H1 (cell line): Measurements from ENCODE around the gene TMEM178B. TPM values are rescaled to one million over a fixed set of nuclear protein-coding genes. Genes with fewer than 3 reads are reported as not detected.

Source experiments
- CTCF ChIA-PET: fragments of 300-600 bp; sonication (Branson Sonifier 250); formaldehyde crosslinking; loops from one replicate; lab custom pipeline; 2021; ENCODE audit not compliant: partially characterized antibody; lab: Charles Lee
- POLR2A ChIA-PET: fragments of 300-600 bp; sonication (Branson Sonifier 250); formaldehyde crosslinking; loops from one replicate; lab custom pipeline; 2021; ENCODE audit warnings: inconsistent platforms; ENCODE audit not compliant: partially characterized antibody; lab: Charles Lee
- DNase-seq, 2 experiments: peaks; one replicate each; pipeline versions ENCODE4 v3.0.0 to v3.0.0-alpha.2; 2010 to 2022; ENCODE audit warnings: low spot score in 2 of 2, low read depth in 1 of 2, mixed read lengths in 1 of 2
- FAIRE-seq: peaks from 2 replicates; lab custom pipeline; 2011; peaks lifted over from hg19 to GRCh38; lab: Jason Lieb, UNC
- H2AFZ ChIP-seq: 2 replicates; pipeline ENCODE4 v1.8.1; 2012; ENCODE audit warnings: low read length, inconsistent platforms
- H2AK5ac ChIP-seq: 2 replicates; pipeline ENCODE4 v1.6.1; 2013; ENCODE audit warnings: low read depth, low read length
- H2BK120ac ChIP-seq: replicated peaks from 2 replicates; pipeline ENCODE3; 2013; ENCODE audit warnings: low read depth, low read length, inconsistent platforms
- H2BK12ac ChIP-seq: 2 replicates; pipeline ENCODE4 v1.6.1; 2013; ENCODE audit warnings: low read depth, low read length
- H2BK15ac ChIP-seq: 2 replicates; pipeline ENCODE4 v1.6.1; 2013; ENCODE audit warnings: low read length
- H2BK20ac ChIP-seq: 2 replicates; pipeline ENCODE4 v1.6.1; 2013; ENCODE audit warnings: low read length
- H2BK5ac ChIP-seq: 2 replicates; pipeline ENCODE4 v1.6.1; 2013; ENCODE audit warnings: low read depth, low read length
- H3K14ac ChIP-seq: 2 replicates; pipeline ENCODE4 v1.6.1; 2013; ENCODE audit warnings: inconsistent platforms; ENCODE audit not compliant: insufficient read length
- H3K18ac ChIP-seq: 2 replicates; pipeline ENCODE4 v1.6.1; 2013; ENCODE audit warnings: low read length; ENCODE audit errors: extremely low read depth
- H3K23ac ChIP-seq: 2 replicates; pipeline ENCODE4 v1.6.1; 2013; ENCODE audit warnings: inconsistent platforms; ENCODE audit not compliant: insufficient read length
- H3K23me2 ChIP-seq: 2 replicates; pipeline ENCODE4 v1.6.1; 2013; ENCODE audit warnings: low read depth, low read length
- H3K27ac ChIP-seq: 2 replicates; pipeline ENCODE4 v1.6.1; 2011; ENCODE audit warnings: low read depth, low read length, inconsistent platforms
- H3K27me3 ChIP-seq, 4 experiments: replicated peaks in 1 of 4; 1 replicate in 1 of 4; 2 replicates in 3 of 4; pipeline versions ENCODE4 v1.6.1 to v1.8.1; 2011 to 2013; ENCODE audit warnings: low read length in 3 of 4, mild to moderate bottlenecking in 3 of 4, inconsistent platforms in 2 of 4, mixed read lengths in 2 of 4, moderate library complexity in 1 of 4; ENCODE audit not compliant: control insufficient read depth in 3 of 4, insufficient read depth in 3 of 4; ENCODE audit errors: extremely low read depth in 1 of 4
- H3K36me3 ChIP-seq, 4 experiments: 2 replicates each; pipeline versions ENCODE4 v1.6.1 to v1.8.1; 2011 to 2013; ENCODE audit warnings: mild to moderate bottlenecking in 4 of 4, low read length in 3 of 4, moderate library complexity in 2 of 4, control low read depth in 1 of 4, inconsistent platforms in 1 of 4; ENCODE audit not compliant: insufficient read depth in 4 of 4, control insufficient read depth in 2 of 4
- H3K4ac ChIP-seq: replicated peaks from 2 replicates; pipeline ENCODE3; 2013; ENCODE audit warnings: low read length, low read depth, mixed read lengths, inconsistent platforms; ENCODE audit not compliant: insufficient read length
- H3K4me1 ChIP-seq, 4 experiments: replicated peaks in 1 of 4; 1 replicate in 1 of 4; 2 replicates in 3 of 4; pipeline versions ENCODE4 v1.6.1 to v1.8.1; 2011 to 2013; ENCODE audit warnings: low read length in 3 of 4, inconsistent platforms in 2 of 4, mixed read lengths in 1 of 4; ENCODE audit not compliant: insufficient read depth in 4 of 4, control insufficient read depth in 3 of 4
- H3K4me2 ChIP-seq, 2 experiments: 2 replicates each; pipeline versions ENCODE4 v1.6.1 to v1.8.1; 2011 to 2013; ENCODE audit warnings: low read depth in 2 of 2, low read length in 2 of 2, control low read depth in 1 of 2, inconsistent platforms in 1 of 2, mild to moderate bottlenecking in 1 of 2; ENCODE audit not compliant: insufficient read depth in 1 of 2
- H3K4me3 ChIP-seq, 4 experiments: fragments of 200-600, 300-600 bp in 1 of 4; sonication (generic), shearing (Covaris generic), sonication (Bioruptor Twin) in 1 of 4; 2 replicates each; pipeline versions ENCODE4 v1.5.1 to v1.8.1; 2011 to 2016; ENCODE audit warnings: low read length in 4 of 4, low read depth in 3 of 4, control low read depth in 2 of 4, inconsistent platforms in 2 of 4, mild to moderate bottlenecking in 2 of 4, mixed read lengths in 1 of 4, moderate library complexity in 1 of 4; ENCODE audit not compliant: insufficient read depth in 2 of 4; ENCODE audit errors: extremely low read depth in 1 of 4
- H3K56ac ChIP-seq: replicated peaks from 2 replicates; pipeline ENCODE3; 2013; ENCODE audit warnings: low read depth, mild to moderate bottlenecking, mixed read lengths, low read length, inconsistent platforms; ENCODE audit not compliant: insufficient read length
- H3K79me1 ChIP-seq: 2 replicates; pipeline ENCODE4 v1.6.1; 2013; ENCODE audit warnings: low read depth, low read length, control low read depth
- H3K79me2 ChIP-seq, 2 experiments: 2 replicates each; pipeline versions ENCODE4 v1.6.1 to v1.8.1; 2012 to 2013; ENCODE audit warnings: low read length in 2 of 2, mild to moderate bottlenecking in 2 of 2, inconsistent platforms in 1 of 2; ENCODE audit not compliant: insufficient read depth in 2 of 2, control insufficient read depth in 1 of 2
- H3K9ac ChIP-seq, 4 experiments: replicated peaks in 1 of 4; 1 replicate in 1 of 4; 2 replicates in 3 of 4; pipeline versions ENCODE4 v1.6.1 to v1.8.1; 2011 to 2013; ENCODE audit warnings: low read depth in 3 of 4, low read length in 3 of 4, control low read depth in 2 of 4, mild to moderate bottlenecking in 2 of 4, moderate library complexity in 2 of 4, inconsistent platforms in 1 of 4; ENCODE audit errors: extremely low read depth in 1 of 4
- H3K9me3 ChIP-seq, 2 experiments: 2 replicates each; pipeline versions ENCODE4 v1.6.1 to v1.8.1; 2012 to 2013; ENCODE audit warnings: mild to moderate bottlenecking in 2 of 2, moderate library complexity in 2 of 2, control low read depth in 1 of 2, inconsistent platforms in 1 of 2, low read depth in 1 of 2, low read length in 1 of 2, mixed read lengths in 1 of 2; ENCODE audit not compliant: insufficient read depth in 2 of 2
- H4K20me1 ChIP-seq, 2 experiments: replicated peaks in 1 of 2; 2 replicates each; pipeline versions ENCODE3 to v1.8.1; 2011 to 2013; ENCODE audit warnings: inconsistent platforms in 2 of 2, low read length in 2 of 2, mild to moderate bottlenecking in 1 of 2; ENCODE audit not compliant: insufficient read depth in 2 of 2, control insufficient read depth in 1 of 2
- H4K5ac ChIP-seq: 2 replicates; pipeline ENCODE4 v1.6.1; 2013; ENCODE audit warnings: low read length, low read depth, mixed read lengths, inconsistent platforms; ENCODE audit not compliant: insufficient read length
- H4K8ac ChIP-seq: 2 replicates; pipeline ENCODE4 v1.8.0; 2013; ENCODE audit warnings: mild to moderate bottlenecking, moderate library complexity, low read length, inconsistent platforms; ENCODE audit not compliant: insufficient read depth; ENCODE audit errors: extremely low read depth
- H4K91ac ChIP-seq: replicated peaks from 2 replicates; pipeline ENCODE3; 2013; ENCODE audit warnings: low read length, mixed read lengths, inconsistent platforms; ENCODE audit not compliant: insufficient read length
- BCL11A ChIP-seq, 2 experiments: IDR thresholded peaks; one replicate each; pipeline ENCODE4 v1.6.1; 2011; ENCODE audit warnings: low read depth in 2 of 2, low read length in 2 of 2, mild to moderate bottlenecking in 2 of 2
- BRCA1 ChIP-seq: IDR thresholded peaks from 2 replicates; pipeline ENCODE4 v1.6.1; 2012; ENCODE audit warnings: low read depth, low read length, improper control_type of control experiment
- CTCF ChIP-seq, 3 experiments: IDR thresholded peaks; 1 replicate in 2 of 3; 2 replicates in 1 of 3; pipeline versions ENCODE4 v1.5.1 to v1.6.1; 2011; ENCODE audit warnings: low read length in 3 of 3, mild to moderate bottlenecking in 3 of 3, inconsistent platforms in 2 of 3, low read depth in 1 of 3, moderate library complexity in 1 of 3; ENCODE audit not compliant: insufficient read depth in 1 of 3; ENCODE audit errors: control extremely low read depth in 1 of 3
- FOSL1 ChIP-seq: IDR thresholded peaks from 2 replicates; pipeline ENCODE4 v1.6.1; 2011; ENCODE audit warnings: mild to moderate bottlenecking, low read depth, low read length, moderate library complexity; ENCODE audit not compliant: insufficient read depth
- HDAC2 ChIP-seq, 2 experiments: fragments of 300-600 bp in 1 of 2; sonication (generic) in 1 of 2; IDR thresholded peaks; 2 replicates each; pipeline ENCODE4 v1.6.1; 2011 to 2012; ENCODE audit warnings: low read depth in 2 of 2, low read length in 2 of 2, mild to moderate bottlenecking in 2 of 2, moderate library complexity in 2 of 2, borderline replicate concordance in 1 of 2, inconsistent platforms in 1 of 2
- JUND ChIP-seq: IDR thresholded peaks from 2 replicates; pipeline ENCODE4 v1.6.1; 2011; ENCODE audit warnings: mild to moderate bottlenecking, improper control_type of control experiment, low read length
- KDM1A ChIP-seq: fragments of 200-600, 300-600 bp; sonication (generic); IDR thresholded peaks from 2 replicates; pipeline ENCODE4 v1.7.1; 2016; ENCODE audit warnings: mild to moderate bottlenecking, low read length, borderline replicate concordance
- POLR2AphosphoS5 ChIP-seq: IDR thresholded peaks from 2 replicates; pipeline ENCODE4 v1.6.1; 2011; ENCODE audit warnings: low read depth, low read length
- RFX5 ChIP-seq: IDR thresholded peaks from 2 replicates; pipeline ENCODE4 v1.6.1; 2011; ENCODE audit warnings: low read depth, low read length, improper control_type of control experiment, borderline replicate concordance
- TBP ChIP-seq: IDR thresholded peaks from 2 replicates; pipeline ENCODE4 v1.6.1; 2011; ENCODE audit warnings: low read depth, low read length, improper control_type of control experiment
- TCF12 ChIP-seq: IDR thresholded peaks from 2 replicates; pipeline ENCODE4 v1.6.1; 2011; ENCODE audit warnings: low read depth, mild to moderate bottlenecking, low read length
- WGBS, 2 experiments: shearing (Covaris generic) in 1 of 2; methylation state at CpG; one replicate each; pipeline versions ENCODE4 v1.1.6 to v1.1.7; 2013 to 2015; ENCODE audit warnings: low lambda C conversion rate in 2 of 2, mixed read lengths in 2 of 2, inconsistent platforms in 1 of 2, low coverage in 1 of 2, missing lambda C conversion rate in 1 of 2; ENCODE audit not compliant: insufficient replicate concordance in 2 of 2, insufficient coverage in 1 of 2, insufficient read length in 1 of 2; ENCODE audit errors: extremely low coverage in 1 of 2, missing lambda C conversion rate in 1 of 2; 5-methylcytosine and 5-hydroxymethylcytosine counted together
- polyA plus RNA-seq, 7 experiments: library from polyadenylated mRNA; depleted of rRNA in 3 of 7; stranded (reverse) in 5 of 7; unstranded in 2 of 7; fragments of >200 nt in 5 of 7; fragments of 200-250 nt in 2 of 7; gene quantifications; 1 replicate in 5 of 7; 2 replicates in 1 of 7; 4 replicates in 1 of 7; pipeline versions ENCODE4 v1.2.1 to v1.2.3, GENCODE V29; 2011 to 2013; ENCODE audit warnings: missing spikeins in 2 of 7, mixed read lengths in 2 of 7
- total RNA-seq: library from RNA; stranded (reverse); fragmentation: NEBNext Ultra II Directional; extraction: Animal tissue kit (Norgen Biotek cat#: 25700); gene quantifications from 2 replicates; pipeline ENCODE4 v1.2.1, GENCODE V29; 2021

TMEM178B gene
- total and polyA plus RNA-seq, 2 of the 8 experiments (the other 6 are each of a cell fraction or from before 2014, with no cell fraction given): 5.3 to 18.1 TPM

DNA sequence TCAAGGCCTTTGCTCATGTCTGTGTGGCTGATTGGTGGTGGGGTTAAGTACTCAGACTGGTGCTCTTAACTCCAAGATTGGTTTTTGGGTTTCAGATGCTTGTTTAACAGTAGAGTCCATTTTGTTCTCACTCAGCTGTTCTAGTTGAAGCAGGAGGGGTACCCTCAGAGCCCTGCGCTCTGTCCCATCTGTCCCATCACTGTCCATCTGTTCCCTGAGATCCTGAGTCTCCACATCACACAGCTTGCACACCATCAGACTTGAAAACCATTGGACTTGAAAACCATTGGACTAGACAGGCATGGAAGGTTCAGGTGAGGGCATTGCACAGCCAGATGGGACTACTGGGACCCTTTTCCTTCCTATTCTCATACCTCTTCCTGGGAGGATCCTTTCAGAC lies 39.3 kb downstream of the TMEM178B start:
- Histone ChIP-seq H2BK15ac (no peak overlapping the region), H2BK12ac (no peak overlapping the region), H4K20me1 (no peaks in the 10 kb centered on the region), H3K23me2 (no peaks in the 10 kb centered on the region), H2BK20ac (no peak overlapping the region), H3K4me2 (no peak overlapping the region), H4K8ac (no peak overlapping the region), H2BK120ac (no peak overlapping the region), H3K27me3 (no peaks in the 10 kb centered on the region), H3K79me1 (no peaks in the 10 kb centered on the region; the same call in none of the 2 replicates), H2AK5ac (no peak overlapping the region), H2AFZ (no peak overlapping the region), H3K79me2 (peaks cover 0 to 8% of the 10 kb centered on the region in 2 experiments; a peak in 1 of 4 replicates), H4K91ac (no peak overlapping the region), H3K9me3 (peaks cover 3 to 7% of the 10 kb centered on the region in 2 experiments; a peak in 2 of 4 replicates), H3K18ac (no peak overlapping the region), H3K4me1 (no peaks in the 10 kb centered on the region), H3K23ac (no peak overlapping the region), H3K36me3 (no peaks in the 10 kb centered on the region), H3K9ac (no peak overlapping the region), H3K4ac (no peak overlapping the region), H2BK5ac (no peak overlapping the region), H3K27ac (no peak overlapping the region), H3K56ac (no peak overlapping the region), H3K4me3 (no peak overlapping the region), H3K14ac (no peak overlapping the region), H4K5ac (no peak overlapping the region)
- ChIA-PET CTCF (no interaction called here), POLR2A (no interaction called here)
- no peak for DNase-seq
- FAIRE-seq: no peak
- 100% methylated on average over 1 of the region's 1 CpG; no CpG with 5 or more reads in 1 of the 2 experiments for WGBS, 2 experiments
- TF ChIP-seq BRCA1 (no peak), TCF12 (no peak), KDM1A (no peak), CTCF (IDR thresholded peaks at IDR 0.05; ENCODE audit: control extremely low read depth in 1 of 3, insufficient read depth in 1 of 3, low read depth in 1 of 3, low read length in 3 of 3) (no peak), FOSL1 (no peak), BCL11A (IDR thresholded peaks at IDR 0.05; ENCODE audit: low read depth in 2 of 2, low read length in 2 of 2) (no peak), RFX5 (no peak), POLR2AphosphoS5 (no peak), TBP (no peak), JUND (no peak), HDAC2 (IDR thresholded peaks at IDR 0.05; ENCODE audit: borderline replicate concordance in 1 of 2, low read depth in 2 of 2, low read length in 2 of 2) (no peak)
